ENCODE data around the gene LGALS7B. TPM values are rescaled to one million over a fixed set of nuclear protein-coding genes. Genes with fewer than 3 reads are reported as not detected.
A peak's percentile ranks its signal among the peaks of the same experiment; 100 is the strongest.

The LGALS7B gene
- total and polyA plus RNA-seq, 2 experiments from 2014 or later, result 2.4 to 6.6 TPM

DNA sequence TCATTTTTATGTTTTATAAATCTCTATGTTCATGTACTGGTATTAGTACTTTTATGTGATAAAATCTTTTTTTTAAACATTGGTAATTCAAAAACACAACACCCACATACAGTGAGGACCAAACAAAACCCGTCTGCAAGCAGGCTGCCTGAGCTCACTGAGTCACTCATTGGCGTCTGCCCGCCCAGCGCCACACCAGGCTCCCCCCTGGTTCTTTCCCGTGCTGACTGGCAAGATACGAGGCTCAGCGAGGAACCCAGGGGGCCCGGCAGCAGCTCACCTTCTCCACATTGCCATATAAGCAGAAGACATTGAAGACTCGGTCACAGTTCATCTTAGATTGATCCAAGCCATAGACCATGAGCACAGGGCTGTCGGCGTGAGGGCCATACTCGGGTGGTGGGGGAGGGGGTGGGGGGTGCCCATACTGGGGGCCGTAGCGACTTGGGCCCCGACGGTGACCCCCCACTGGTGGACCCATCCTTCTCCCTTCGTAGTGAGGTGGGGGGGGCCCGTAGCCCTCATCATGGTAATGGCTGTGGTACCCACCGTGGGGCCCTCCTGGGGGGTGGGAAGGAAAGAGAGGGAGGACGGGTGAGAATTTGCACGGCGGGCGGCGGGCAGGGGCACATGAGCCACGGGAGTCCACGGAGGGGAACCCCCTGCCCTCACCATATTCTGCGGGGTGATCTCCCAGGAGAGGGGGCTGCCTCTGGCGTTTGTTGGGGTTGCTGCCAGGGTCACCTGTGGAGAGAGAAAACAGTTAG lies 51.0 kb downstream of the LGALS7B start:
- H3K36me3 ChIP-seq (ENCODE audit: insufficient read depth), result peaks cover 83% of the 10 kb centered on the region
- no peak for ATAC-seq
- H3K4me3 Mint-ChIP-seq, result no peak overlapping the region
- no peak for DNase-seq (ENCODE audit: low spot score)
- H4K20me1 ChIP-seq (replicated peaks; ENCODE audit: insufficient read depth), result peaks cover 49% of the 10 kb centered on the region
- no peaks in the 10 kb centered on the region for H3K9me3 Mint-ChIP-seq
- H3K27ac Mint-ChIP-seq, result no peak overlapping the region
- no peak overlapping the region for H3K4me3 ChIP-seq
- no peaks in the 10 kb centered on the region for H3K9me2 ChIP-seq (ENCODE audit: insufficient read depth)
- H3K36me3 Mint-ChIP-seq (ENCODE audit: low read depth), result peaks cover 98% of the 10 kb centered on the region
- peaks cover 19% of the 10 kb centered on the region for H3K27me3 Mint-ChIP-seq (ENCODE audit: insufficient read depth, low read depth, poor library complexity)
- peaks cover 84% of the 10 kb centered on the region for H3F3A ChIP-seq (replicated peaks; ENCODE audit: low read depth)
- peak overlapping the region; percentile 55; the same call in 1 of the 2 replicates for H3K27ac ChIP-seq (ENCODE audit: low read depth)
- no peaks in the 10 kb centered on the region for H3K27me3 ChIP-seq (ENCODE audit: insufficient read depth)
- no peak overlapping the region for H2AFZ ChIP-seq
- H3K79me2 ChIP-seq (replicated peaks; ENCODE audit: insufficient read depth), result peaks cover 40% of the 10 kb centered on the region
- no peaks in the 10 kb centered on the region for H3K4me1 ChIP-seq (ENCODE audit: insufficient read depth)
- no peak overlapping the region for H3K4me2 ChIP-seq
- H3K4me1 Mint-ChIP-seq, result peaks cover 7% of the 10 kb centered on the region; the same call in 2 of the 3 replicates
- no peak for TF ChIP-seq NANOG (IDR thresholded peaks at IDR 0.05; ENCODE audit: borderline replicate concordance)
- no peak for TF ChIP-seq ZNF114 (CRISPR knock-in tag; IDR thresholded peaks at IDR 0.05)
- TF ChIP-seq CREB1 (CRISPR knock-in tag; IDR thresholded peaks at IDR 0.05; ENCODE audit: low read depth), result no peak
- no peak for TF ChIP-seq EZH2 (IDR thresholded peaks at IDR 0.05; ENCODE audit: low read depth, unreplicated experiment)
- TF ChIP-seq, protein P1, sequence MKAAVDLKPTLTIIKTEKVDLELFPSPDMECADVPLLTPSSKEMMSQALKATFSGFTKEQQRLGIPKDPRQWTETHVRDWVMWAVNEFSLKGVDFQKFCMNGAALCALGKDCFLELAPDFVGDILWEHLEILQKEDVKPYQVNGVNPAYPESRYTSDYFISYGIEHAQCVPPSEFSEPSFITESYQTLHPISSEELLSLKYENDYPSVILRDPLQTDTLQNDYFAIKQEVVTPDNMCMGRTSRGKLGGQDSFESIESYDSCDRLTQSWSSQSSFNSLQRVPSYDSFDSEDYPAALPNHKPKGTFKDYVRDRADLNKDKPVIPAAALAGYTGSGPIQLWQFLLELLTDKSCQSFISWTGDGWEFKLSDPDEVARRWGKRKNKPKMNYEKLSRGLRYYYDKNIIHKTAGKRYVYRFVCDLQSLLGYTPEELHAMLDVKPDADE (IDR thresholded peaks at IDR 0.05), result no peak
- no peak for TF ChIP-seq POLR2AphosphoS5 (IDR thresholded peaks at IDR 0.05; ENCODE audit: low read depth)
- TF ChIP-seq, protein P2, sequence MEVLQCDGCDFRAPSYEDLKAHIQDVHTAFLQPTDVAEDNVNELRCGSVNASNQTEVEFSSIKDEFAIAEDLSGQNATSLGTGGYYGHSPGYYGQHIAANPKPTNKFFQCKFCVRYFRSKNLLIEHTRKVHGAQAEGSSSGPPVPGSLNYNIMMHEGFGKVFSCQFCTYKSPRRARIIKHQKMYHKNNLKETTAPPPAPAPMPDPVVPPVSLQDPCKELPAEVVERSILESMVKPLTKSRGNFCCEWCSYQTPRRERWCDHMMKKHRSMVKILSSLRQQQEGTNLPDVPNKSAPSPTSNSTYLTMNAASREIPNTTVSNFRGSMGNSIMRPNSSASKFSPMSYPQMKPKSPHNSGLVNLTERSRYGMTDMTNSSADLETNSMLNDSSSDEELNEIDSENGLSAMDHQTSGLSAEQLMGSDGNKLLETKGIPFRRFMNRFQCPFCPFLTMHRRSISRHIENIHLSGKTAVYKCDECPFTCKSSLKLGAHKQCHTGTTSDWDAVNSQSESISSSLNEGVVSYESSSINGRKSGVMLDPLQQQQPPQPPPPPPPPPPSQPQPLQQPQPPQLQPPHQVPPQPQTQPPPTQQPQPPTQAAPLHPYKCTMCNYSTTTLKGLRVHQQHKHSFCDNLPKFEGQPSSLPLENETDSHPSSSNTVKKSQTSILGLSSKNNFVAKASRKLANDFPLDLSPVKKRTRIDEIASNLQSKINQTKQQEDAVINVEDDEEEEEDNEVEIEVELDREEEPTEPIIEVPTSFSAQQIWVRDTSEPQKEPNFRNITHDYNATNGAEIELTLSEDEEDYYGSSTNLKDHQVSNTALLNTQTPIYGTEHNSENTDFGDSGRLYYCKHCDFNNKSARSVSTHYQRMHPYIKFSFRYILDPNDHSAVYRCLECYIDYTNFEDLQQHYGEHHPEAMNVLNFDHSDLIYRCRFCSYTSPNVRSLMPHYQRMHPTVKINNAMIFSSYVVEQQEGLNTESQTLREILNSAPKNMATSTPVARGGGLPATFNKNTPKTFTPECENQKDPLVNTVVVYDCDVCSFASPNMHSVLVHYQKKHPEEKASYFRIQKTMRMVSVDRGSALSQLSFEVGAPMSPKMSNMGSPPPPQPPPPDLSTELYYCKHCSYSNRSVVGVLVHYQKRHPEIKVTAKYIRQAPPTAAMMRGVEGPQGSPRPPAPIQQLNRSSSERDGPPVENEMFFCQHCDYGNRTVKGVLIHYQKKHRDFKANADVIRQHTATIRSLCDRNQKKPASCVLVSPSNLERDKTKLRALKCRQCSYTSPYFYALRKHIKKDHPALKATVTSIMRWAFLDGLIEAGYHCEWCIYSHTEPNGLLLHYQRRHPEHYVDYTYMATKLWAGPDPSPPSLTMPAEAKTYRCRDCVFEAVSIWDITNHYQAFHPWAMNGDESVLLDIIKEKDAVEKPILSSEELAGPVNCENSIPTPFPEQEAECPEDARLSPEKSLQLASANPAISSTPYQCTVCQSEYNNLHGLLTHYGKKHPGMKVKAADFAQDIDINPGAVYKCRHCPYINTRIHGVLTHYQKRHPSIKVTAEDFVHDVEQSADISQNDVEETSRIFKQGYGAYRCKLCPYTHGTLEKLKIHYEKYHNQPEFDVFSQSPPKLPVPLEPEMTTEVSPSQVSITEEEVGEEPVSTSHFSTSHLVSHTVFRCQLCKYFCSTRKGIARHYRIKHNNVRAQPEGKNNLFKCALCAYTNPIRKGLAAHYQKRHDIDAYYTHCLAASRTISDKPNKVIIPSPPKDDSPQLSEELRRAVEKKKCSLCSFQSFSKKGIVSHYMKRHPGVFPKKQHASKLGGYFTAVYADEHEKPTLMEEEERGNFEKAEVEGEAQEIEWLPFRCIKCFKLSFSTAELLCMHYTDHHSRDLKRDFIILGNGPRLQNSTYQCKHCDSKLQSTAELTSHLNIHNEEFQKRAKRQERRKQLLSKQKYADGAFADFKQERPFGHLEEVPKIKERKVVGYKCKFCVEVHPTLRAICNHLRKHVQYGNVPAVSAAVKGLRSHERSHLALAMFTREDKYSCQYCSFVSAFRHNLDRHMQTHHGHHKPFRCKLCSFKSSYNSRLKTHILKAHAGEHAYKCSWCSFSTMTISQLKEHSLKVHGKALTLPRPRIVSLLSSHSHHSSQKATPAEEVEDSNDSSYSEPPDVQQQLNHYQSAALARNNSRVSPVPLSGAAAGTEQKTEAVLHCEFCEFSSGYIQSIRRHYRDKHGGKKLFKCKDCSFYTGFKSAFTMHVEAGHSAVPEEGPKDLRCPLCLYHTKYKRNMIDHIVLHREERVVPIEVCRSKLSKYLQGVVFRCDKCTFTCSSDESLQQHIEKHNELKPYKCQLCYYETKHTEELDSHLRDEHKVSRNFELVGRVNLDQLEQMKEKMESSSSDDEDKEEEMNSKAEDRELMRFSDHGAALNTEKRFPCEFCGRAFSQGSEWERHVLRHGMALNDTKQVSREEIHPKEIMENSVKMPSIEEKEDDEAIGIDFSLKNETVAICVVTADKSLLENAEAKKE (CRISPR knock-in tag; IDR thresholded peaks at IDR 0.05), result no peak
